SU-DHL-6 (cell line): ENCODE results near the gene SKOR2.

Source experiments
- CTCF ChIP-seq: fragments of 200-600 bp; sonication (generic); IDR thresholded peaks from one replicate; pipeline ENCODE4 v1.5.1; 2017; ENCODE audit warnings: antibody characterized with exemption, mild to moderate bottlenecking, low read length, moderate library complexity; ENCODE audit not compliant: insufficient read depth, poor library complexity, severe bottlenecking
- EZH2phosphoT487 ChIP-seq: fragments of 200-600 bp; sonication (generic), shearing (Covaris generic); conservative IDR thresholded peaks from 2 replicates; pipeline ENCODE4 v1.6.1; 2018; ENCODE audit warnings: mild to moderate bottlenecking, antibody characterized with exemption, low read length, moderate library complexity, mixed read lengths

- TF ChIP-seq CTCF = no peak
- no peak for TF ChIP-seq EZH2phosphoT487
Measured at GRCh38 chr18:47249314-47249981, 2.0 kb downstream of the SKOR2 start.
